Panc1 (cell line): ENCODE data around the gene ZNF726.
A peak's percentile ranks its signal among the peaks of the same experiment; 100 is the strongest.

ENCODE experiments used
- CTCF ChIP-seq: fragments of 450-650 bp; IDR thresholded peaks from 2 replicates; pipeline ENCODE4 v1.5.1; 2017; ENCODE audit warnings: mild to moderate bottlenecking
- POLR2AphosphoS5 ChIP-seq: IDR thresholded peaks from 2 replicates; pipeline ENCODE4 v1.6.1; 2012; ENCODE audit warnings: mild to moderate bottlenecking, low read depth, low read length, moderate library complexity

DNA sequence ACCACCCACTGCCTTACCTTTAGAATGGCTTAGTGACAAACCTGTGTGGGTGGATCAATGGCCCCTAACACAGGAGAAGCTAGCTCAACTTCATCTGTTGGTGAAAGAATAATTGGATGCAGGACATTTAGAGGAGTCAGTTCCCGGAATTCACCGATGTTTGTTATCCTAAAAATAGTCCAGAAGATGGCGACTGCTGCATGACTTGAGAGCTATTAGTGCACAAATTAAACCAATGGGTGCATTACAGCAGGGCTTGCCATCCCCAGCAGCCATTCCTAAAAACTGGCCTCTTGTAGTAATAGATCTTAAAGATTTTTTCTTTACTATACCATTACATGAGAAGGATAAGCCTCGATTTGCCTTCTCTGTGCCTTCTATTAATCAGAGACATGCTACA, 46.8 kb upstream of the ZNF726 start:
- TF ChIP-seq CTCF (0 out of 2 replicates have a peak, but pooled peaks have one; percentile 14), POLR2AphosphoS5 (no peak)
